Activated CD4-positive, alpha-beta T cell treated with anti-CD3 and anti-CD28 coated beads, Interleukin-2, amount 50 U/mL, for 1 hour (primary cell): Measurements from ENCODE around the gene NCK1.
"Not testable (repeated sequence)": the region's sequence is repeated elsewhere in the genome, so short reads cannot be mapped to it uniquely, and the experiment has no call there.

Source experiments
- DNase-seq: peaks from one replicate; pipeline ENCODE4 v3.0.0-alpha.2; 2020

NCK1 gene

GRCh38 chr3:136949708-136950107 is 87.7 kb downstream of the NCK1 start:
- no peak for DNase-seq

- DNase-seq: no peak
These were observed 88.6 kb downstream of the NCK1 start for GRCh38 chr3:136950623-136951022.

GRCh38 chr3:136952292-136952691 is 90.3 kb downstream of the NCK1 start:
- no peak for DNase-seq

GRCh38 chr3:136954251-136954650 is 92.2 kb downstream of the NCK1 start:
- no peak for DNase-seq

GRCh38 chr3:136954980-136955780 is 93.2 kb downstream of the NCK1 start:
- no peak for DNase-seq

GRCh38 chr3:136955813-136956212 is 93.8 kb downstream of the NCK1 start:
- DNase-seq: no peak

GRCh38 chr3:136956971-136957370 is 95.0 kb downstream of the NCK1 start:
- DNase-seq: no peak

- no peak for DNase-seq
These were observed 95.8 kb downstream of the NCK1 start, which contains the start of gene IL20RB for GRCh38 chr3:136957751-136958288. Gene IL20RB, plus strand, starts transcription at chr3:136957983. Its CDS starts 131 bp downstream, at chr3:136958114.

- DNase-seq: no peak
These were observed 96.9 kb downstream of the NCK1 start for GRCh38 chr3:136958939-136959338.

- no peak for DNase-seq
These were observed 97.6 kb downstream of the NCK1 start for GRCh38 chr3:136959599-136959998.

GRCh38 chr3:136960838-136961836 is 99.1 kb downstream of the NCK1 start:
- no peak for DNase-seq

GRCh38 chr3:136962927-136963326 is 100.9 kb downstream of the NCK1 start:
- no peak for DNase-seq

- DNase-seq: not testable (repeated sequence)
These were observed 107.5 kb downstream of the NCK1 start for GRCh38 chr3:136969539-136969938.

- DNase-seq: no peak
These were observed 111.3 kb downstream of the NCK1 start for GRCh38 chr3:136973352-136973751.

- no peak for DNase-seq
These were observed 112.7 kb downstream of the NCK1 start for GRCh38 chr3:136974670-136975069.

GRCh38 chr3:136979204-136979603 is 117.2 kb downstream of the NCK1 start:
- DNase-seq: no peak

- DNase-seq: no peak
These were observed 117.7 kb downstream of the NCK1 start for GRCh38 chr3:136979684-136980083.

GRCh38 chr3:136982033-136982432 is 120.0 kb downstream of the NCK1 start:
- no peak for DNase-seq

GRCh38 chr3:136982520-136983138 is 120.6 kb downstream of the NCK1 start:
- DNase-seq: no peak

- DNase-seq: no peak
These were observed 122.8 kb downstream of the NCK1 start for GRCh38 chr3:136984837-136985236.

- not testable (repeated sequence) for DNase-seq
These were observed 125.5 kb downstream of the NCK1 start for GRCh38 chr3:136987398-136987980.

- no peak for DNase-seq
These were observed 126.6 kb downstream of the NCK1 start for GRCh38 chr3:136988651-136989050.
